GM21528 (cell line): ENCODE results near the gene SPATA19.
"Not testable (repeated sequence)": the region's sequence is repeated elsewhere in the genome, so short reads cannot be mapped to it uniquely, and the experiment has no call there.

ENCODE experiments used
- ATAC-seq: cut with Tn5 transposase; IDR thresholded peaks from one replicate; pipeline ENCODE4 v1.9.1; 2021; ENCODE audit warnings: mild to moderate bottlenecking, moderate library complexity; ENCODE audit not compliant: unreplicated experiment, low FRiP score

The SPATA19 gene, protein sequence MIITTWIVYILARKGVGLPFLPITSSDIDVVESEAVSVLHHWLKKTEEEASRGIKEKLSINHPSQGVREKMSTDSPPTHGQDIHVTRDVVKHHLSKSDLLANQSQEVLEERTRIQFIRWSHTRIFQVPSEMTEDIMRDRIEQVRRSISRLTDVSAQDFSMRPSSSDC

DNA sequence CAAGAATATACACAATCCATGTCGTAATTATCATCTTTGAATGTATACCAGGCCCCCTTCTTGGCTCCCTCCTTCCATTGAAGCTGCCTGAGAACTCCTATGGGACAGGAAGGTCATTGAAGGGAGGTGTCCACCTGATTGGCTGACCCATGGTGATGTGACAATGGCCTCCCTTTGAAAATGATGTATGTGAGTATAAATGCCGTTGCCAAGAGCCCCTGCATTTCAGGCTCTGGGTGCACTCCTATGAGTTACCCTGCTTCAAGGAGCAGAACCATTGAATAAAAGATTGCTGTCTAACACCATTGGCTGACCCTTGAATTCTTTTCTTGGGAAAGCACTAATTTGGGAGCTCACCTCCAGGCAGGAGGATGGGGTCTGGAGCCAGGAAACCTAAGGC, at the start of gene SPATA19:
Gene SPATA19, minus strand, starts transcription at position 101 of the 400 bp plus-strand sequence. Its CDS starts 67 bp downstream, at position 34.
- no peak for ATAC-seq

DNA sequence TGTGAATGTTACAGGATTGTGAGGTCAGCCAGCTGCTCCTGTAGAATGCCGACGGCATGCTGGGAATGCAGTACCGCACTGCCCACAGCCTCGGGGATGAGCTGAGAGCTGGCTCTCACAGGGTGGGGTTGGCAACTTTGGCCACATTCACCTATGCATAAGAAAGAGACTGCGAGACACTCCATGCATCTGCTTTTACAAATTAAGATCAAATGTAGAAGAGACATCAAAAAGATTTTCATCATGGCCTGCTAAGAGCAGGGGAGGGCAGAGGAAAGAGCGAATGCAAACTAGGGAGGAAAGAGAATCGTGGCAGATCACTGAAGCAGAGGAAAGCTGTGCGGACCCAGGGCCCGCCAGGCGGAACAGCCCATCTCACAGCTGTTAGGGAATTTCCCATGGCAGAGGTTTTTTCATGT, 49.8 kb upstream of the SPATA19 start:
- peak; percentile 63 for ATAC-seq

DNA sequence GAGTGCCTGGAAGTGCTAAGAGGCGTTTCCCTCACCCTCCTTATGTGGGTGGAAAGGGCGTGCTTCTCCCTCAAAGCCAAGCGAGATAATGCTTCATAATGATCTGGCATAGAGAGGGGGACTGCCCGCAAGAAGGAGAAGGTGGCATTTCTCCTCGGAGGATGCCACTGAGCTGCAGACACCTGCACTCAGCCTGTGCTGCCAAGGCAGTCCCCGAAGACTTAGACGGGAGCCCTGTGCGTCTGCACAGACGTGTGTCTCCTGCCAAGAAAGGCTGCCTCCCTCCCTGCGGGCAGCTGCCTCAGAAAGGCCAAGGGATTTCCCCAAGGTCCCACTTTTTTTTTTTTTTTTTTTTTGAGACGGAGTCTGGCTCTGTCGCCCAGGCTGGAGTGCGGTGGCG, 48.1 kb upstream of the SPATA19 start:
- ATAC-seq = no peak

DNA sequence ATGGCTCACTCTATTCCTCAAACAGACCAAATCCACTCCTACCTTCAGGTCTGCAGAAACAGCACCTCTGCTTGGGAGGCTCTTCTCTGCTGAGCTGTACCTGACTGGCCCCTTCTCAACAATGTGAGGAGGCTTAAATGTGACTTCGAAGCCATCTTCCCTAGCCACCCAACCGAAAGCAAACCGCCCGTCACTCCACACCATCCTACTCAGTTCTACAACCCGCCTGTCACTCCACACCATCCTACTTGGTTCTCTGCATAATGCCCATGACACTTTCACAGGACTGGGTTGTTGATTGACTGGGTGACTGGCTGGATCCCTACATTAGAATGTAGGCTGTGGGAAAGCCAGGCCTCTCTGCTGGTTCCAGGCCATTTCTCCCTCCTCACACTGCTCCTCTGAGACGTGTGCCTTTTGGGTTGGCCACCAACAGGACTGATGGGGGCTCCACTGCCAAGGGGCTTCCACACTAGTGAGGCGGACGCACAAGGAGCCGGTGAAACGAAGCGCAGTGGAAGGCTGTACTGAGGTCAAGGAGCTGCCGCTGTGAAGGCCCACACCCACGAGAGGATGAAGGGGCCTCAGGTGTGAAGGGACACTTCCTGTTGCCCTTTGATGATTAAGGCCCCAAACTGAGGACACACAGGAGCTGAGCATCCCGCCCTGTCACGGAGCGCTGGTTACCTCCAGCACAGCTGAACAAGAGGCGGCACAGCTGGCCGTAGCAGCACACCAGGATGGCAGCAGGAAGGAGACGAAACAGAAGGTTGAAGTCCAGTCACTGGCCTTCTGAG, 47.5 kb upstream of the SPATA19 start:
- no peak for ATAC-seq

DNA sequence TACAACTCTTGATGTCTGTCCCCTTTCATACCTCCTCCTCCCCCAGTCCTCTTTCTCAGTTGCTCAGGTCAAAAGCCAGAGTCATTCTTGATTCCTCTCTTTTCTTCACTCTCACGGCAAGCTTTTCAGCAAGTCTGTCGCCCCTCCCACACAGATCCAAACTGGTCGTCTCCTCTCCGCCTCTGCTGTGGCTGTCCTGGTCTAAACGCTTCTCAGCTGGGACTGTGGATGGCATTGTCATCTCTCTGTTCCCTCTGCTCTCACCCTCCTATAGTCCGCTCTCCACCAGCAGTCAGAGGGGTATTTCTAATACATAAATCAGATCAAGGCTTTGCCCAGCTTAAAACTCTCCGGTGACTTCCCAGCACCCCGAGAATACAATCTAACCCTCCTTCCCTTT, 46.8 kb upstream of the SPATA19 start:
- no peak for ATAC-seq

DNA sequence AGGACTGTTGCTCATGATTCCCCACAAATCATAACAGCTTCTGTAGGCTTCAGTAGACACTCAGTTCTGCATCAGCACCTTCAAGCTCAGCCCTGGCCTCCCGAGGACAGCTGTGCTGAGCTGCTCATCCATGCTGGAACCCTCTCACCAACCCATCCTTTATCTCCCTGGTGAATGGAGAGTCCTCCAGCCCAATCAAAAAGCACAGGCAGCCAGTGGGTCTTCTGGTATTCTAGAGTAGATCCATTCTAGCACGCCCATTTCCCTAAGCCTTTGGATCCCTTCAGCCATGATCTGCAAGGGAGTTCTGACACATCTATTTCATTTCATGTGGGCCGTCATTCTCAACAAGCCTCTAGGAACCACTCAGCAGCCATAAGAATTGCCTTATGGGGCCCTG, 44.6 kb upstream of the SPATA19 start:
- no peak for ATAC-seq

DNA sequence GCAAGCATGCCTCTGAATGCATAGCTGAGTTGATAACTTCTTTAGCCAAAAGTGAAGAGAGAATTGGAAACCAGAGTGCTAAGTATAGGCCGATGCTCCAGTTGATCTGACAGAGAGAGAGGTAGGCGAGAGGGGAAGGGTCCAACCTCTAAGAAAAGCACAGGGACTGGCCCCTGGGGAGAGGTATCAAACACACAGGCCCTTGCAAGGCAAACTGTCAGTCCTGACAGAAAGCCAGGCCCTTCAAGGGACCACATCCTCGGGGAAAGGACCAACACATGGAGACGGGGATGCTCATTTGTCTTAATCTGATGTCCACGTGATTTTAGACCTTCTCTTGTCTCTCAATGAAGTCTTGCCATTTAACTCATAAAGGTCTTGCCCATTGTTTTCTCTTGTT, 43.9 kb upstream of the SPATA19 start:
- ATAC-seq = no peak

DNA sequence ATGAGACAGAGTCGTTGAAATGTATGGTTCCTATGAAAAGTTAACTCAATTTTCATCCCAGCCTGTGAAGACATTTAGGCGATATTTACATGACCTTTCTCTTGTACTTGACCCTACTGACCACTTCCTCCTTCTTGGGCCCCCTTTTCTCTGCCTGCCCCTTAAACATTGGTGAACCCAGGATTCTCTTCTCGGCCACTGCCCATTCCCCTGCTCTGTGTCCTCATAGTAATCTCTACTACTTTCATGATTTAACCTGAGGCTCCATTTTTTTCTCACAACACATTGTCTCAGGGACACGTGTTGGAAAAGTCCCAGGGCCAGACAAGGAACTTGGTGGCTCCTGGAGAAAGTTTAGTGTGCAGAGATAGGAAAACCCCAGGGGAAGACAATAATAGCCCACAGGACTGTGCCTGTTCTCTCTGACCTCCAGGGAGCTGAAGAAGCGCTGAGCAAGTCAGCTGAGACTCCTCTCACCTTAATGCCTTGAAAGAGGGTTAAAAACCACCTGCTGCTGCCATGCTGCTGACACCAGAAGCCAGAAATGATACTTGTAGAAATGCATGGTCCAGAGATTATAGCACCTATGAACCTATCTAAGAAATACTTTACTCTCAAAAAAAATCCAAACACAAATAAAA, 42.5 kb upstream of the SPATA19 start:
- no peak for ATAC-seq

DNA sequence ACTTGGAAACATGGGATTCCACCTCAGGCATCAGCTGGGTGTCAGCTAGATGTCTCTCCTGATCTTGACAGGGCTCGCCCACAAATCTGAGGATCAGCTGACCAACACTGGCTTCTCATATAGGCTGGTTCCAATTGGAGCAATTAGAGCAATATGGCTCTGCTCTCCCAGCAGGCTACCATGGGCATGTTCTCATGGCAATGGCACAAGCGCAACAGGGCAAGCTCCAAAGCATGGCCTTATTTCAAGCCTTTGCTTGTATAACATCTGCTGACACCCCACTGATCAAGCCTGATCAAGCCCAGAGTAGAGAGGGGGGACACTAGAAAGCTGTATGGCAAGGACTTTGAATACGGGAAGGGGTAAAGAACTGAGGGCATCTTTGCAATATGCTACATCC, 40.7 kb upstream of the SPATA19 start:
- ATAC-seq = no peak

DNA sequence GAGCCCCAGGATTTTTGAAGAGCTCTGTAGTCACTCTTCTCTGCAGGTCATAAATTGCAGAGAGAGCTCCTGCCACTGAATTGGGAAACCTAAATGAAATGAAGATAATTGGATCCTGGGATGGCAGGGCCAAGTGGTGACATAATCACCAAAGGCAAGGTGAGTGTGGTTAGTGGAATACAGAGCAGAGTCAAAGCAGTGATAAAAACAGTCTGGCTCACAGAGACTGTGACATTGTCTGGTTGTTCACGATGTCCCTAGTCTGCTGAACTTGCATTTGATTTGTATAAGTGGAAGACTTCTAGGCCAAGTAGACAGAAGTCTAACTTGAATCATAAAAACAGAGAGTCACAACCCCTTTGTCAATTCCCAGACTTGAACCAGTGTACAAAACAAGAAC, 26.8 kb upstream of the SPATA19 start:
- ATAC-seq = no peak

DNA sequence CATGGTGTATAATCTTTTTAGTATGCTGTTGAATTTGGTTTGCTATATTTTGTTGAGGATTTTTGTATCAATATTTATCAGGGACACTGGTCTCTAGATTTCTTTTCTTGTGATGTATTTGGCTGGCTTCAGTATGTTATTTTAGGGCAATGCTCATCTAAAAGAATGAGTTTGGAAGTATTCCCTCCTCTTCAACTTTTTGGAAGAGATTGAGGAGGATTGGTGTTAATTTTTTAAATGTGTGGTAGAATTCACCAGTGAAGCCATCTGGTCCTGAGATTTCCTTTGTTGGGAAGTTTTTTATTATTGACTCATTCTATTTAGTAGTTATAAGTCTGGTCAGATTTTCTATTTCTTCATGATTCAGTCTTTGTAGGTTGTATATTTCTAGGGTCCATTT, 22.1 kb upstream of the SPATA19 start:
- no peak for ATAC-seq

DNA sequence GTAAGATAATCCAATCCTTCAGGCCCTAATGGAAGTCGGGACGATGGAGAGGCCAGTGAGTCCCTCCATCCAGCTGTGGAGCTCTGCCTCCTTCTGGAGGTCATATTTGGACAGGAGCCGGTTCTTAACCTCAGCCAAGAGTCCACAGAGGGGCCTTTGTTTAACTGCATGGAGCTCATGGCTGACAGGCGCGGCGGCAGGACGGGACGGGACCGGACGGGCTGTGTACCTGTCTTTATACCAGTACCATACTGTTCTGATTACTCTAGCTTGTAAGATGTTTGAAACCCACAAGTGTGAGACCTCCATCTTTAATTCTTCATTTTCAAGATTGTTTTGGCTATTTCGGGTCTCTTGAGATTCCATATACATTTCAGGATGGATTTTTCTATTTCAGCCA, 20.2 kb upstream of the SPATA19 start:
- ATAC-seq = no peak

DNA sequence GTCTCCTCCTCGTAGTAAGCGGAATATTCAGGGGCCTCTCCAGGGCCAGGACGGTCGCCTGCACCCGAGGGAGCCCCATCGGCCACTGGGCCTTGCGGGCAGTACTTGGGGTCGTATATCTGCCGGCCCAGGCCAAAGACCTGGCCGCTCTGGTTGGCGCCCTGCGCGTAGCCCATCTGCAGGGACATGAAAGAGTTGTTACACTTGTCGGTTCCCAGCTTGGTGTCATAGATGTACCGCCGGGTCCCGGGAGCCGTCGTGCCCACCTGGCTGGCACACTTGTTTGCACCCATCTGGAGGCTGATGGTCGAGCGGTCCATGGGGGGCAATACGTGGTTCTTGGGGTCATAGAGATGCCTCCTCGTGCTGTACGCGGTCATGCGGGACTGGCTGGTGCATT, 19.4 kb upstream of the SPATA19 start:
- no peak for ATAC-seq

DNA sequence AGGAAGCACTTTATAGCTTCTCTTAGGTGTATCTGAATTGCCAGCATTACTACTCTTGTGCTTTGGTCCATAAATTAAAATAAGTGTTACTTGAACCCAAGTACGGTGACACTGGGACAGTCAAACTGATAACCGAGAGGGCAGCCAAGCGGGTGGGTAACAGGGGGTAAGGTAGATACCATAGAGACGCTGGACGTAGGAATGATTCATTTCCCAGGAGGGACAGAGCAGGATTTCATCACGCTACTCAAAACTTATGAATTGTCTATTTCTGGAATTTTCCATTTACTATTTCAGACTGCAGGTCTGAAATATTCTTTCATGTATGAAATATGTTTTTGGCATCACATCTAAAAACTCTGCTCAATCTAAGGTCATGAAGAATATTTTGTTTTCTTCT, 14.8 kb upstream of the SPATA19 start:
- ATAC-seq = no peak

DNA sequence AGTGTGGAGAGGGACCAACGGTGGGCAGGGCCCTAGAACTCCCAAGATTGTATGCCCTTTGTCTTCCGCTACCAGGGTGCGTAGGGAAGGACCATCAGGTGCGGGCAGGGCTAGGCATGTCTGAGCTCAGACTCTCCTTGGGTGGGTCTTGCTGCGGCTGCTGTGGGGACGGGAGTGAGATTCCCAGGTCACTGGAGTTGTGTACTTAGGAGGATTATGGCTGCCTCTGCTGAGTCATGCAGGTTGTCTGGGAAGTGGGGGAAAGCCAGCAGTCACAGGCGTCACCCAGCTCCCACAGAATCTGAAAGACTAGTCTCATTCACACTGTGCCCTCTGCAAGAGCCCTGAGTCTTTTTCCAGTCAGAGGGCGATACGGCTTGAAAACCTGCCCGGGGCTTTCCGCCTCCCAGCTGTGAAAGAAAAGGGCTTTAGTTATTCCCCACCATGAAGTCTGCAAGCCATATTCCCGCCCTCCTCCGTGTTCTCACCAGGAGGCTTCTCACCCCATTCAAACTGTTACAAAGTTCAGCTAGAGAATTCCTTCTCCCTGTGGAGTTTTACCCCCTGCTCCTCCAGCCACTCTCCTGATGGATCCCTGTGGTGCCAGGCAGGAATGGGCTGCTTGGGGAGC, 9.1 kb upstream of the SPATA19 start:
- ATAC-seq = not testable (repeated sequence)

DNA sequence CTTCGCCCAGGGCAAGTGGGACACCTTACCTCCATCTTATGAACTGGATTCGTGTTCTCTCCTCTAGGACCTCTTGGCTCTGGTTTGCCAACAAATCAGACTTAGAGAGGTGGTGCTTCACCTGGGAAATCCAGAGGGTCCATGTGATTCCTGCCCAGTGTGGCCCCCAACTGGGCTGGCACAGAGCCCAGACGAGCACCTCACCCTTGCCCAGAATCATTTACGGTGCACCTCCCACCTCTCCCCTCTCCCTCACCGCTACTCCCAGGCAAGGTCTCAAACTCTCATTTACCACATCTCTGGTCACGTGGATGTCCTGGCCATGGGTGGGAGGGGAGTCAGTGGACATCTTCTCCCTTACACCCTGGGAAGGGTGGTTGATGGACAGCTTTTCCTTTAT, 1.1 kb downstream of the SPATA19 start:
- no peak for ATAC-seq

DNA sequence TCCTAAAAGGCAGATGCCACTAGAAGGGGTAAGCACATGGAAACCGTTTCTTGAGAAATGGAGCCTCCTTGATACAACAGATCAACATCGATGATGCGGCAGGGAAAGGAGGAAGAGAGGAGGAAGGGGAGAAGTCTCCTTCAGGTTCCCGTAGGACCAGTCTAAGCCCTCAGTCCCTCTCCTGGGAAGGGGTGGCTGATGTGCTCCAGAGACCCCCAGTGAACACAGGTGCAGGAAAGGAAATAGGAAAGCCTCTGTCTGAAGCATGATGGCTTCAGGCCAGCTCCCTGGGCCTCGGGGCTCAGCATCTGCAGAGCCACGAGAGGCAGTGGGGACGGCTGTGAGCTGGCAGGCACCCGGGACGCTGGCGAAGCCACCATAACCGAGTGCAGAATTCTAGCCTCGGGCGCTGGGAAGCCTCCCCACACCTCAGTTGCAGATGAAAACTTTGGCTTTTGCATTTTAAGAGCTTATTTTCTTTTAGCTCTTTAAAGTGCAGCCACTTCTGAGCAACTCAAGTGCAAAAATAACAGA, 1.8 kb downstream of the SPATA19 start:
- no peak for ATAC-seq

DNA sequence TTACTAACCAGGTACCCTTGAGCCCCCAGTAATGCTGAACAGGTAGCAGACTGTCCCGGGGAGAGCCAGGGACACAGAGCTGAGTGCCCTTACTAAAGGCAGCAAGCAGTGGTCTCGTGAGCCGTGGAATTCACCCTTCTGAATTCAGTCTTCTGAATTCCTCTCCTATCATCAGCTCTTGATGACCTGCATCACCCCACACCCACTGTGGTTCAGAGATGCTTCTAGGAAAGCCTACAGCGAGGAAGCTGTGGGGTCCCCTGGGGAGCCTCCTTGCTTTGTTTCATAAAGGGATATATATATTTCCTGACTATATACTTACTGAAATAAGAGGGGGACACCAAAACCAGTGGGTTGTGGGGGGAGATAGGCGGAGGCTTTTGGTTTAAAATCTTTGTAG, 2.6 kb downstream of the SPATA19 start:
- ATAC-seq = no peak

DNA sequence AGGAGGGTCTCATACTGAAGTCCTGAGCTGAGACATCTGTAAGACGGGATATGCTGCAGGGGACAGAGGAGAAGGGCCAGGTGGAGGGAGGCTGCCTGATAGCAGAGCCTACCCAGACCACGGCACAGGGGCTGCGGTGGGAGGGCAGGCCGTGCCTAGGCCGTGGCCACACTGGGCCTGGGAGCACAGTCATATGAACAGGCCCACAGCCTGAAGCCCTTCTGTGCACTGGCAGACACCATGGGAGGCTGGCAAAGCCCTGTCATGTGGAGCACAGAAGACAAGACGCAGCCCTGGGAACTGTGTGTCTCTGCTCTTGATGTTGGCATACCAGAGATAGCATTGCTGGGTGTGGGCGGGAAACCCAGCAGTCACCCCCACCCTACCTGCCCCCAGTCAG, 3.3 kb downstream of the SPATA19 start:
- ATAC-seq = no peak

DNA sequence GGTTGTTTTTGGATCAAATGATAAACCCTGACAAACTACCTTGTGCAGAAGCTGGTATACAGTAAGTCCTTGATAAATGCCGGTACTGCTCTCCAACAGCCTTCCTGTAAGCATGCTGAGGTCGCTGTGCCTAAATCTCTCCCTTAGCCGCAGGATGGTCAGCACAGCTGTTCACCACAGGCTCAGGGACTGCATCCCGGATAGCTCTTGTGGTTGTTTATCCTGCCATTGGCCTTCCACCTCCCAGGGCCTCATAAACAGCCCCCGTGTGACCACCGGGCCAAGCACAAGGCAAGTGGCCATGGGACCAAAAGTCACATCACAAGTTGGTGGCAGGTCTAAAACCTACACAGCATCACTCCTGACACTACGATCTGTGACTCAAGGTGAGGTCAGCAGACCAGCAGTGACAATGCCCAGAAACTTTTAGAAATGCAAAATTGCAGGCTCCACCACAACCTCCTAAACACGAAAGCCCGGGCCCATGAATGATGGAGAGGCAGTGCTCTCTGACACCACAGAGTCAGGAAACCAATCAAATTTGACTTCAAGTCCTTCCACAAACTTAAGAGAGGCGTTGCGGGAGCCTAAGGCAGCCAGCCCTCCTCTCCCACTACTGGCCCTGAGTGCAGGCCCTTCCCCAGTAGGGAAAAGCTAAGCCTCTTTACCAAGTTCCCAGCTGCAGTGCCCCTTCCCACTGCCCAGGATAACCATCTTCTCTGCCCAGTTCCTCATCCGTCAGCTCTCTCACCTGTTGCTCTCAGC, 3.9 kb downstream of the SPATA19 start:
- no peak for ATAC-seq
